Epithelial cell of esophagus (primary cell): ENCODE data around the gene PMVK.

Experiments used
- DNase-seq: peaks from one replicate; pipeline ENCODE4 v3.0.0; 2010; ENCODE audit warnings: low read depth
- H3K4me3 ChIP-seq: 2 replicates; pipeline ENCODE4 v1.5.1; 2011; ENCODE audit warnings: mild to moderate bottlenecking, low read length, control low read depth
- CTCF ChIP-seq: IDR thresholded peaks from 2 replicates; pipeline ENCODE4 v1.5.1; 2011; ENCODE audit warnings: low read depth, mild to moderate bottlenecking, low read length, control low read depth, inconsistent platforms; ENCODE audit not compliant: insufficient read depth; ENCODE audit errors: missing control alignments

The PMVK gene

GRCh38 chr1:154974808-154975408 is 38.4 kb upstream of the PMVK start:
- no peak for TF ChIP-seq CTCF
- peak overlapping the region; percentile 61 for H3K4me3 ChIP-seq

GRCh38 chr1:154974102-154974807 is 37.7 kb upstream of the PMVK start, which contains the start of gene CKS1B:
Gene CKS1B, plus strand, starts transcription at chr1:154974681. Its CDS starts 65 bp downstream, at chr1:154974746.
- TF ChIP-seq CTCF: no peak
- DNase-seq: peak; percentile 100

More at GRCh38 chr1:154974808-154975408, 38.4 kb upstream of the PMVK start:
- DNase-seq: peak; percentile 94

GRCh38 chr1:154973344-154974101 is 37.0 kb upstream of the PMVK start:
- peak overlapping the region; percentile 61 for H3K4me3 ChIP-seq
- DNase-seq: peak; percentile 98
- TF ChIP-seq CTCF: peak; percentile 43

More at GRCh38 chr1:154974102-154974807, 37.7 kb upstream of the PMVK start, which contains the start of gene CKS1B:
- H3K4me3 ChIP-seq: peak within 1 kb of the TSS; percentile 61

GRCh38 chr1:154972517-154973343 is 36.2 kb upstream of the PMVK start:
- H3K4me3 ChIP-seq: peak overlapping the region; percentile 61
- DNase-seq: peak; percentile 98
- TF ChIP-seq CTCF: no peak

- H3K4me3 ChIP-seq: peak overlapping the region; percentile 44
- DNase-seq: no peak
These were observed 35.6 kb upstream of the PMVK start for GRCh38 chr1:154972213-154972516.

More at GRCh38 chr1:154972213-154972516, 35.6 kb upstream of the PMVK start:
- no peak for TF ChIP-seq CTCF
